Bladder microvascular endothelial cell (primary cell): ENCODE measurements around the gene RTCB. TPM values are rescaled to one million over a fixed set of nuclear protein-coding genes. Genes with fewer than 3 reads are reported as not detected.

Experiments
- total RNA-seq: library from RNA; depleted of rRNA; stranded (reverse); fragments of >200 nt; gene quantifications from 2 replicates; pipeline ENCODE4 v1.2.3, GENCODE V29; 2014

RTCB gene
- total RNA-seq, result 130 and 168 TPM in 2 replicates

DNA sequence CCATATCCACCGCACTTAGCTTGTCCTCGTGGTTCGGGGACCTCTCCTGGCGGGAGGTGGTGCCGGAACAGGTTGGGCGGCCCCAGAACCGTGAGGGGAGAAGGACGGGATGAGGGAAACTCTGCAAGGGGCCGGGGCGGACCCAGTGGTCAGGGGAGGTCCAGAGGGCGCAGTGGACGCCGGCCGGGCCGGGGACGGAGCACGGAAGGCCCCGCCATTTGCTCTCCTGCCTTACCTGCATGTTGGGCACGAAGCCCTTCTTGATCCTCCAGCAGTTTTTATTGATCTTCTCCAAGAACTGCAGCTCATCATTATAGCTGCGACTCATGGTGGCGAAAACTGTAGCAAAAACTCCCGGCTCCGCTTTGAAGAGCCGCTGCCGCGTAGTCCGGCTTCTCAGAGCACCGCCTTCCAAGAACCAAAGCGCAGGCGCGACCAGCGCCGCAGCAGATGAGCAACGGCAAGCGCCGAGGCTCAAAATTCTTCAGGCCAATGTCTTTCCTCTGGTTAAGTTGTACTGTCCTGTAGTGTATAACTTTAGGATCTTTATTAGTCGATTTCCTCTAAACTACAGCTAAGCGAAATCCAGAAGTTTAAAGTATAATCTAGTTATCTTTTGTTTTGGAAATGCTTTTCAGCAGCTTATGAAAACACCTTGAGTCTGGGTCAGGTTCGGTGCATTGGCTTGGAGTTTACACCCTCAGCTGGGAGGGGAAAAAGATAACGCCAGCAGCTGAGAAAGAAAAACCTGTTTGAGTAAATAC, at the start of gene RTCB:
TSS of gene RTCB (minus strand) at position 419 of the 764 bp plus-strand sequence. CDS start at position 328, 91 bp downstream.

DNA sequence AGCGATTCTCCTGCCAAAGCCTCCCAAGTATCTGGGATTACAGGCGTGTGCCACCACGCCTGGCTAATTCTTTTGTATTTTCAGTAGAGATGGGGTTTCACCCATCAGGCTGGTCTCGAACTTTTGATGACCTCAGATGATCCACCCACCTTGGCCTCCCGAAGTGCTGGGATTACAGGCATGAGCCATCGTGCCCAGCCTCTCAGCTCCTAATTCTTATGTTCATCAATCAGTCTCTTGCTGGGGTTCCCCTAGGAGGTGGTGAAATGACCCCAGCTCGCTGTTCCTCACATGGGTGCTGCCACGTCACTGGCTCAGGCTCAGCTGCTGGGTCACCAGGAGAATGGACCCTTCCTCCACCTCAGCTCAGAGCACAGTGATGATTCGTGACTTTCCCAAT, 54.5 kb downstream of the RTCB start, which contains the start of gene RFPL3:
TSS of gene RFPL3 (plus strand) at position 301 of the 400 bp plus-strand sequence. CDS start 205 bp downstream, outside the sequence.

Other genes starting within 250 kb of the RTCB start
- not detected in 2 replicates for gene RFPL2, start 207.2 kb downstream of the RTCB start, total RNA-seq
- 0.81 and 4.7 TPM in 2 replicates for gene SLC5A4, start 156.9 kb downstream of the RTCB start, total RNA-seq
- gene RFPL3, start 54.4 kb downstream of the RTCB start, total RNA-seq, result not detected in 2 replicates
- gene BPIFC, start 52.2 kb upstream of the RTCB start, total RNA-seq, result not detected in 2 replicates
- 38.4 and 73.6 TPM in 2 replicates for gene FBXO7, start 62.6 kb upstream of the RTCB start, total RNA-seq